HL-60 (cell line): Measurements from ENCODE around the gene SLC16A4.

Source experiments
- GABPA ChIP-seq: IDR thresholded peaks from 2 replicates; pipeline ENCODE4 v1.6.1; 2012; ENCODE audit warnings: low read depth
- POLR2AphosphoS5 ChIP-seq: IDR thresholded peaks from 2 replicates; pipeline ENCODE4 v1.6.1; 2012; ENCODE audit warnings: low read depth
- TF ChIP-seq, protein P1 (sequence below): IDR thresholded peaks from one replicate; pipeline ENCODE4 v1.5.1; 2011; ENCODE audit warnings: low read length, control low read depth, inconsistent platforms; ENCODE audit not compliant: insufficient read depth
- TF ChIP-seq, protein P2 (sequence below): IDR thresholded peaks from 2 replicates; pipeline ENCODE4 v1.6.1; 2012; ENCODE audit warnings: low read depth; ENCODE audit not compliant: insufficient replicate concordance

DNA sequence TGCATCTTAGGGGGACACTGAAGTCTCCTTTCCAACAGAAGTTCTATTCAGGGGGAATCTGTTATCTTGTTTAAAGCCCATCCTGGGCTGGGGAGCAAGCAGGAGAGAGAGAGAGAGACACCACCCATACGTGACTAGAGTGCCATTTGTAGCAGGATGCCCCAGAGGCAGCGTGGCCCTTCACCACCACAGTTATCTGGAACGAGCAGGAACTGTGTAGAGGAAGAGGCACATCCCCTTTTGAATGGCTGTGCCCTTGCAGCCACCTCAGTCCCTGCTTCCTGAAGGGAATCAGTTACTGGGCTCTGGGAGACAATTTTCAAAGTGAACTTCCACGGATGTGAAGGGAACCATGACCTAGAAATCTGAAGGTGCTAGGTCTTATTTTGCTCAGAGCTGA is 36.0 kb upstream of the SLC16A4 start:
- TF ChIP-seq POLR2AphosphoS5 (no peak), GABPA (no peak)
- TF ChIP-seq, protein P1, sequence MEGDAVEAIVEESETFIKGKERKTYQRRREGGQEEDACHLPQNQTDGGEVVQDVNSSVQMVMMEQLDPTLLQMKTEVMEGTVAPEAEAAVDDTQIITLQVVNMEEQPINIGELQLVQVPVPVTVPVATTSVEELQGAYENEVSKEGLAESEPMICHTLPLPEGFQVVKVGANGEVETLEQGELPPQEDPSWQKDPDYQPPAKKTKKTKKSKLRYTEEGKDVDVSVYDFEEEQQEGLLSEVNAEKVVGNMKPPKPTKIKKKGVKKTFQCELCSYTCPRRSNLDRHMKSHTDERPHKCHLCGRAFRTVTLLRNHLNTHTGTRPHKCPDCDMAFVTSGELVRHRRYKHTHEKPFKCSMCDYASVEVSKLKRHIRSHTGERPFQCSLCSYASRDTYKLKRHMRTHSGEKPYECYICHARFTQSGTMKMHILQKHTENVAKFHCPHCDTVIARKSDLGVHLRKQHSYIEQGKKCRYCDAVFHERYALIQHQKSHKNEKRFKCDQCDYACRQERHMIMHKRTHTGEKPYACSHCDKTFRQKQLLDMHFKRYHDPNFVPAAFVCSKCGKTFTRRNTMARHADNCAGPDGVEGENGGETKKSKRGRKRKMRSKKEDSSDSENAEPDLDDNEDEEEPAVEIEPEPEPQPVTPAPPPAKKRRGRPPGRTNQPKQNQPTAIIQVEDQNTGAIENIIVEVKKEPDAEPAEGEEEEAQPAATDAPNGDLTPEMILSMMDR = no peak
- TF ChIP-seq, protein P2, sequence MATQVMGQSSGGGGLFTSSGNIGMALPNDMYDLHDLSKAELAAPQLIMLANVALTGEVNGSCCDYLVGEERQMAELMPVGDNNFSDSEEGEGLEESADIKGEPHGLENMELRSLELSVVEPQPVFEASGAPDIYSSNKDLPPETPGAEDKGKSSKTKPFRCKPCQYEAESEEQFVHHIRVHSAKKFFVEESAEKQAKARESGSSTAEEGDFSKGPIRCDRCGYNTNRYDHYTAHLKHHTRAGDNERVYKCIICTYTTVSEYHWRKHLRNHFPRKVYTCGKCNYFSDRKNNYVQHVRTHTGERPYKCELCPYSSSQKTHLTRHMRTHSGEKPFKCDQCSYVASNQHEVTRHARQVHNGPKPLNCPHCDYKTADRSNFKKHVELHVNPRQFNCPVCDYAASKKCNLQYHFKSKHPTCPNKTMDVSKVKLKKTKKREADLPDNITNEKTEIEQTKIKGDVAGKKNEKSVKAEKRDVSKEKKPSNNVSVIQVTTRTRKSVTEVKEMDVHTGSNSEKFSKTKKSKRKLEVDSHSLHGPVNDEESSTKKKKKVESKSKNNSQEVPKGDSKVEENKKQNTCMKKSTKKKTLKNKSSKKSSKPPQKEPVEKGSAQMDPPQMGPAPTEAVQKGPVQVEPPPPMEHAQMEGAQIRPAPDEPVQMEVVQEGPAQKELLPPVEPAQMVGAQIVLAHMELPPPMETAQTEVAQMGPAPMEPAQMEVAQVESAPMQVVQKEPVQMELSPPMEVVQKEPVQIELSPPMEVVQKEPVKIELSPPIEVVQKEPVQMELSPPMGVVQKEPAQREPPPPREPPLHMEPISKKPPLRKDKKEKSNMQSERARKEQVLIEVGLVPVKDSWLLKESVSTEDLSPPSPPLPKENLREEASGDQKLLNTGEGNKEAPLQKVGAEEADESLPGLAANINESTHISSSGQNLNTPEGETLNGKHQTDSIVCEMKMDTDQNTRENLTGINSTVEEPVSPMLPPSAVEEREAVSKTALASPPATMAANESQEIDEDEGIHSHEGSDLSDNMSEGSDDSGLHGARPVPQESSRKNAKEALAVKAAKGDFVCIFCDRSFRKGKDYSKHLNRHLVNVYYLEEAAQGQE = no peak
